Kidney epithelial cell (primary cell): ENCODE data around the gene RPS6KB2. TPM values are rescaled to one million over a fixed set of nuclear protein-coding genes. Genes with fewer than 3 reads are reported as not detected.

ENCODE experiments used
- DNase-seq: peaks from one replicate; pipeline ENCODE4 v3.0.0-alpha.2; 2010; ENCODE audit warnings: low read depth
- H3K27me3 ChIP-seq: 2 replicates; pipeline ENCODE4 v1.6.0; 2011; ENCODE audit warnings: low read length; ENCODE audit not compliant: control insufficient read depth, insufficient read depth
- H3K36me3 ChIP-seq: 2 replicates; pipeline ENCODE4 v1.5.1; 2011; ENCODE audit warnings: low read length; ENCODE audit not compliant: control insufficient read depth, insufficient read depth
- H3K4me3 ChIP-seq: 2 replicates; pipeline ENCODE4 v1.5.1; 2011; ENCODE audit warnings: low read depth, mild to moderate bottlenecking, control low read depth, low read length
- CTCF ChIP-seq: IDR thresholded peaks from 2 replicates; pipeline ENCODE4 v1.5.1; 2011; ENCODE audit warnings: mild to moderate bottlenecking, moderate library complexity, low read length, control low read depth, inconsistent platforms; ENCODE audit not compliant: insufficient read depth, poor library complexity, severe bottlenecking
- total RNA-seq: library from RNA; depleted of rRNA; stranded (reverse); fragments of >200 nt; gene quantifications from 2 replicates; pipeline ENCODE4 v1.2.3, GENCODE V29; 2015

Gene RPS6KB2
- total RNA-seq, 1 donor from 2014 or later: 64.6 TPM

DNA sequence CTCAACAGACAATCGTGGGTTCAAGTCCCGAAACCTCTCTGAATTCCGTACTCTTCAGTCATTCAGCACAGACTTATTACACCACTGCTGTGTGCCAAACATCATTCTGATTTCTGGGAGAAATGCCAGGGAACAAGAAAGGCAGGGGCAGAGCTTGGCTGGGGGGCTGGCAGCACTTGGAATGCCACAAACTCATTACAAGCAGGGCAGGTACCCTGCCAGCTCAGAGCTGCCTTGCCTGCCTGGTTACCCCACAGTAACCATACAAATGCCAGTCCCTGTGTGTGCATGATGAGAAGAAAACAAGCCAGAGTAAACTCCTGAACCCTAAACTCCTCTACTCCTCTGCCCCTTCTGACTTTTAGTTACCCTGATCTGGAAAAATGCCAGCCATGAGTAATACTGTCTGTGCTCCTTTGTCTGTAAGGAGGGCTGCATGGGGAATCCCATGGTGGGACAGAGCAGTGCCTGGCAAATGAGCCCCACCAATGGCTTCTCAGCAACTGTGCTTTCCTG lies 43.4 kb upstream of the RPS6KB2 start:
- no peak for TF ChIP-seq CTCF
- no peaks in the 10 kb centered on the region for H3K36me3 ChIP-seq
- H3K4me3 ChIP-seq: no peak overlapping the region
- no peak for DNase-seq
- no peaks in the 10 kb centered on the region for H3K27me3 ChIP-seq

DNA sequence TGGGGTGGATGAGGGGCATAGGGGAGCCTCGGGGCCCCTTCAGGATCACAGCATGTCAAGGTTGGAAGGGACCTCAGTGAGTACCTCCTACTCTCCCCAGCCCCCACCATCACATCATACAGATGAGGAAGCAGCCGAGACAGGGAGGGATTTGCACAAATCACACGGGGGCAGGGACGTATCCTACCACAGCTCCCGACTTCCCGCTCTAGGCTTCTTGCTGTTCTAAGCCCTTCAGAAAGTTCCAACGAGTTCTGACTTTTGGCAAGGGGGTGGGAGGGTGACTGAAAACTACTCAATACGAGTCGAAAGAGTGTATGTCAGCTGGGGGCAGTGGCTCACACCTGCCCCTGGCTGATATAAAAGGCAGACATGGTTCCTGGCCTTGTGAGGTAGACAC lies 41.2 kb upstream of the RPS6KB2 start:
- TF ChIP-seq CTCF: no peak
- Histone ChIP-seq H3K4me3 (no peak overlapping the region), H3K27me3 (no peaks in the 10 kb centered on the region), H3K36me3 (no peaks in the 10 kb centered on the region)
- no peak for DNase-seq

- H3K4me3 ChIP-seq: no peak overlapping the region
- no peak for DNase-seq
- no peak for TF ChIP-seq CTCF
- H3K36me3 ChIP-seq: no peaks in the 10 kb centered on the region
- H3K27me3 ChIP-seq: no peaks in the 10 kb centered on the region
Measured at GRCh38 chr11:67387518-67387917, 40.8 kb upstream of the RPS6KB2 start.

DNA sequence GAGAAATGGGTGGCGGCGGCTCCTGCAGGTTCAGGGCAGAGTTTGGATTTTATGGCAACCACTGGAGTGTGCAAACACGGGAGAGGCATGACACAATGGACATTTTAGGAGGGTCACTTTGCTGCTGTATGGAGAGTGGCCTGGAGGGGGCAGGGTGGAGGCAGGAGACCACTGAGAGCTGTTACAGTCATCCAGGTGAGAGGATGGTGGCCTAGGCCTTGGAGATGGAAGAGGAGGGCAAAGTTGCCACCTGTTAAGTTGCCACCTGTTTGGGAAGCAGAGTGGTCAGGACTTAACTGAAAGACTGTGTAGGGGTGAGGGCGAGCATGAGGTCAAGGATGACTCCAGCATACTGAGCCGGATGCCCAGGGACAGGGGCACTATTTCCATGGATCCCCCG lies 38.8 kb upstream of the RPS6KB2 start:
- TF ChIP-seq CTCF: peak; percentile 62
- H3K4me3 ChIP-seq: no peak overlapping the region
- H3K36me3 ChIP-seq: no peaks in the 10 kb centered on the region
- DNase-seq: no peak
- H3K27me3 ChIP-seq: no peaks in the 10 kb centered on the region

DNA sequence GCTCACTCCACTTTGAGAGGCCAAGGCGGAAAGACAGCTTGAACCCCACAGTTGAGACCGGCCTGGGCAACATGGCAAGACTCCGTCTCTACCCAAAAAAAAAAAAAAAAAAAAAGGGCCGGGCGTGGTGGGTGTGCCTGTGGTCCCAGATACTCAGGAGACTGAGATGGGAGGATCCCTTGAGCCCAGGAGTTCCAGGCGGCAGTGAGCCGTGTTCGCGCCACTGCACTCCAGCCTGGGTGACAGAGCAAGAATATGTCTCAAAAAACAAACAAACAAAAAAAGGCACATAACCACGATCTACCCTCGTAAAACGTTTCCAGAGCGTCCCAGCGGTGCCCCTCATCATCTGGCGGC lies 37.4 kb upstream of the RPS6KB2 start:
- H3K27me3 ChIP-seq: no peaks in the 10 kb centered on the region
- peak overlapping the region; percentile 75 for H3K4me3 ChIP-seq
- TF ChIP-seq CTCF: no peak
- no peak for DNase-seq
- H3K36me3 ChIP-seq: no peaks in the 10 kb centered on the region

GRCh38 chr11:67391304-67392182 lies 36.8 kb upstream of the RPS6KB2 start, which contains the start of gene RAD9A:
RAD9A (plus strand) TSS chr11:67391986; CDS start chr11:67392045, 59 bp downstream.
- peak within 1 kb of the TSS; percentile 75 for H3K4me3 ChIP-seq

More at GRCh38 chr11:67391304-67392182, 36.8 kb upstream of the RPS6KB2 start, which contains the start of gene RAD9A:
- DNase-seq: no peak
- Histone ChIP-seq H3K27me3 (no peaks in the 10 kb centered on the region), H3K36me3 (no peaks in the 10 kb centered on the region)
- no peak for TF ChIP-seq CTCF
